Measurements from ENCODE around the gene KLK3. TPM values are rescaled to one million over a fixed set of nuclear protein-coding genes. Genes with fewer than 3 reads are reported as not detected.
"Not testable (repeated sequence)": the region's sequence is repeated elsewhere in the genome, so short reads cannot be mapped to it uniquely, and the experiment has no call there.

KLK3 gene
- total RNA-seq, 1 donor from 2014 or later = not detected

DNA sequence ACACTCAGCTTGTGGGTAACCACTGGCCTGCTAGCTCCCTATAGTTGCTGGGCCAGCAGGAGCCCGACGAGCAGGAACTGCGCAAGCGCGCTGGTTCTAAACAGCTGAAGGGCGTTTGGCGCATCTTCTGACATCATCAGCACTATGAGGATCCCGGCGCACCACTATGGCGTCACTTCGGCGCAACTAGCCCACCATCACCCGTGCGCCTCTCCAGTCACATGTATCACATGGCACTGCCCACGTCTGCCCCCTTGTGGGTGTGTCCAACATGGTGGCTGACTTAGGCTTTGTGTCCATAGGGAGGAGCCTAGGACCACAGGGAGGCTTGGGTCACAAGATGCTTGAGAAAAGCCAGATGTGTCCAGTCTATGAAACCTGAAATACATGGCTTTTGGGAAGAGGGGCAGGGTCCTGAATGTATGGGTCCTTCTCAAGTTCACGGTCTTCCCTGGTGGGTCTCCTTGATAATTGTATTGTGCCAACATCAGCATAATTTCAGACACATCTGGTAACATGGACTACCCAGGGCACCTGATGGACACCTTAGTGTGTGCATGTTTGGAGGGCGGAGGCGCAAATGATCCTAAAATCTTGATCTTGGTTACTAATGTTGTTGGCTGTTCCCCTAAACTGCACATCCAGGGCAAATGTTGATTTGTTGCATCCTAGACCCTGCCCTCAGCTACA is 38.5 kb downstream of the KLK3 start:
- ATAC-seq (no peak), DNase-seq (ENCODE audit: low spot score) (no peak)
- intact Hi-C loops (cut with DNase I) = no loop called here

DNA sequence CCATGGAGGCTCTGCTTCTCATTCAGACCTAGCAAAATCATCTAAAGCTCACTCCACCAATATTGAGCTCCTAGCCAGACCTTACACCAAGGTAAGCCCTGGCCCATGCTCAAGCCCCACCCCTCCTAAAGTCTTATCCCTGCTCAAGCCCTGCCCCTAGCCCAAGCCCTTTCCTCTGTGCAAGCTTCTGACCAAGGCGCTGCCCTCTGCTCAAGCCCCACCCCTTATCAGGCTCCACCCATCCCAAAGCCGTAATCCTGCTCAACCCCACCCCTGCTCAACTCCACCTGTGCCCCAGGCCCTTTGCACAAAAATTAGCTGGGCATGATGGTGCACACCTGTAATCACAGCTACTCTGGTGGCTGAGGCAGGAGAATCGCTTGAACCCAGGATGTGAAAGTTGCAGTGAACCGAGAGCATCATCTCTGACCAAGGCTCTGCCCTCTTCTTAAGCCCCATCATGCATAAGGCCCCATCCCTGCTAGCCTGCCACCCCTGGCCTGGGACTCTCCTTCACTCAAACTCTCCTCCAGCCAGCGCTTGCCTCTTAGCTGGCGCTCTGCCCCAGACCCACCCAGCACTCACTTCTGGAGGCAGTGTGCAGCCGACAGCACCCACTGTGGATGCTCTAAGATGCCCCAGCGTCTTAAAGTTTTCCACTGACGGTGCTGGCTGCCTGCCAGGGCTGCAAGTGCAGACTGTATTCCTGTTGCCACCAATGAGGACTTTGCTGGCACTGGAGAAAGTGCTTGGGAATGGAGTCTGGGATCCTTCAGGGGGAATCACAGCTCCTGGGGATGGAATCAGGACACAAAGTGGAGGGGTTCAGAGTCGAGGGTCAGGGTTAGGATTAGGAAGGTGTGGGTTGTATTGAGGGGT is 40.0 kb downstream of the KLK3 start:
- ATAC-seq (no peak), DNase-seq (ENCODE audit: low spot score) (no peak)
- intact Hi-C loops (cut with DNase I) = no loop called here

DNA sequence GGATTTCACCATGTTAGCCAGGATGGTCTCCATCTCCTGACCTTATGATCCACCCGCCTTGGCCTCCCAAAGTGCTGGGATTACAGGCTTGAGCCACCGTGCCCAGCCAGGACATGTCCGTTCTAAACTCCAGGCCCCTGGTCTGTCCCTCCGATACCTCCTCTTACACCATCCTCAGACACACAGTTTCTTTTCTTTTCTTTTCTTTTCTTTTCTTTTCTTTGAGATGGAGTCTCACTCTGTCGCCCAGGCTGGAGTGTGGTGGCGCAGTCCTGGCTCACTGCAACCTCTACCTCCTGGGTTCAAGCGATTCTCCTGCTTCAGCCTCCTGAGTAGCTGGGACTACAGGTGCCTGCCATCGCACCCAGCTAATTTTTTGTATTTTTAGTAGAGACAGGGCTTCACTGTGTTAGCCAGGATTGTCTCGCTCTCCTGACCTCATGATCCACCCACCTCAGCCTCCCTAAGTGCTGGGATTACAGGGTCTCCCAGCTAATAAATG is 41.4 kb downstream of the KLK3 start:
- intact Hi-C loops (cut with DNase I); DNase-seq (ENCODE audit: low spot score); ATAC-seq: not testable (repeated sequence)

DNA sequence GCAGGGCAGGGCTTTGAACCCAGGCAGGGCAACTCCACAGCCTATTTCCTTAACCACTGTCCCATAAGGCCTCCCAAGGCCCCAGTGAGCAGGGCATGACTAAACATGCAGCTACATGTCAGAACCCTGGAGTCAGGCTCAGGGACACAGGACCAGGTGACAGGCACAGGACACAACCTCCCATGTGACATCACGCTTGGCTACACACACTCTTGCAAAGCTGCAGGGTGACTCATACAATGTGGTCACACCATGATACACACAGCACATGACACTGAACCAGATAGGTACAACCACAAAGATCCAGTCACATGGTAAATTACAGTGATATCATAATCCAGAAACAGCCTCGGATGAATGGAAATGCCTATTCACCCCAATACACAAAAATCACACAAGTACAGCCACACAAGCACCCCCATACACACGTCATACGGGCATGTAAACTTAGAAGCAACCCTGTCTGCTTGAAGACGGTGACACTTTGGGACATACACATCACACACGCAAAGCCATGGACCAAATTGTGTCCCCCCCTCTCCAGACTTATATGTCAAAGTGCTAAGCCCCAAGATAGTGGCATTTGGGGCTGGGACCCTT is 42.0 kb downstream of the KLK3 start:
- no peak for DNase-seq (ENCODE audit: low spot score)
- intact Hi-C loops (cut with DNase I) = no loop called here
- no peak for ATAC-seq

DNA sequence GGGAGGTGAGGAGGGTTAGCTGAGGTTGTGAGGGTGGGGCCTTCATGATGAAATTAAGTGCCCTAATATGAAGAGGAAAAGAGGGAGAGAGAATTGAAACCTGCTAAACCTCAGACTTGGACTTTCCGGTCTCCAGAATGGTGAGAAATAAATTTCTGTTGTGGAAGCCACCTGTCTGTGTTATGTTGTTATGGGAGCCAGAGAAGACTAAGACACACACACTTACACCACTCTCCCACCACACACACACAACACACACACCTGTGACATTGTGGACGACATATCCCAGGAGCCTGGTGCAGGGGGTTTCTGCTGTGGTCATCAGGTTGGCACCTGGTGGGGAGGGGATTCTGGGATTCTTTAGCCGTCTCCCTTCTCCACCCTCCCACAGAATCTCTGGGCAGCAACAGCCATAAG is 42.5 kb downstream of the KLK3 start:
- no peak for ATAC-seq
- no peak for DNase-seq (ENCODE audit: low spot score)
- intact Hi-C loops (cut with DNase I) = no loop called here

DNA sequence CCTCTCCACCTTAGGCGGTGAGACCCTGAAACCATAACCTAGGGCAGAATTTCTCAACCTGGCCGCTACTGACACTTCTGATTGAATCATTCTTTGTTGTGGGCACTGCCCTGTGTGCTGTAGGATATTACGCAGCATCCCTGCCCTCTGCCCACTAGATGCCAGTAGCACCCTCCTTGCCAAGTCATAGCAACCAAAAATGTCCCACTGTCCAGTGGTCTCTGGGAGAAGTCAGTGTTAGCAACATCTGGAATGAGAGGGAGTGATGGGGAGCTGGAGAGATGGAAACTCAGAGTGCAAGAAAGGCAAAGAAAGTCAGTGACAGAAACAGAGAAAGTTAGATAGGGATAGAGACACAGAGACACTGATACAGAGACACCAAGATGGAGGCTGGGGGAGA is 42.9 kb downstream of the KLK3 start:
- intact Hi-C loops (cut with DNase I) = no loop called here
- DNase-seq (ENCODE audit: low spot score) = no peak
- no peak for ATAC-seq

DNA sequence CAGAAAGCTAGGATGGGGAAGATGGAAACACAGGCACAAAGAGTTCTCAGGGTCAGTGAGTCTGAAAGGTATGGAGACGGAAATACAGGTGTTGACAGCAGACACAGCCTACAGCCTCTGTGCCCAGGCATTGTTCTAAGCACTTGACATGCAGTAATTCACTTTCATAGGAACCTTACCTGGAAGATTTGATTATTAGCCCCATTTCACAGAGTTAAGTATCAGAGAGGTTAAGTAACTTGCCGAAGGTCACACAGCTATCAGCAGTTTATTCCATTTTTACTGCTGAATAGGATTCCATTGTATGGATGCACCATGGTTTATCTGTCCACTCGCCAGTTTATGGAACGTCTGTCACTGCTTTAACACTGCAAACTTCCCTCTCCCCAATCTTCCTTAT is 43.3 kb downstream of the KLK3 start:
- DNase-seq (ENCODE audit: low spot score) = no peak
- intact Hi-C loops (cut with DNase I) = no loop called here
- no peak for ATAC-seq

DNA sequence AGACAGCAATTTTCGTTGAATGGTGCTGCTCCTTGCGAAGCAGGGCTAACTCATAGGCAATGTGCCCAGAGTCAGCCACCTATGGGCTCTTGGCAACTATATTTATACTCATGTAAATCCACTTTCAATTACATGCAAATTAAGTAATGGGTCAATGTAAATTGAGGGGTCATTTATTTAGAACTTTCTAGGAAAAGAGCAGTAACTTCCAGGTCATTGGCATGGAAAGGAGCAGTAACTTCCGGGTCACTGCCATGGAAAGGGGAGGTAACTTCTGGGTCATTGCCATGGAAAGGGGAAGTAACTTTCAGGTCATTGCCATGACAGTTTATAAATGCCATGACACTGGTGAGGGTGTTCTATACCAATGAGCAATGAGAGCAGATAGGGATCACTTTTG is 44.9 kb downstream of the KLK3 start:
- DNase-seq (ENCODE audit: low spot score) = no peak
- intact Hi-C loops (cut with DNase I) = no loop called here
- ATAC-seq = no peak

DNA sequence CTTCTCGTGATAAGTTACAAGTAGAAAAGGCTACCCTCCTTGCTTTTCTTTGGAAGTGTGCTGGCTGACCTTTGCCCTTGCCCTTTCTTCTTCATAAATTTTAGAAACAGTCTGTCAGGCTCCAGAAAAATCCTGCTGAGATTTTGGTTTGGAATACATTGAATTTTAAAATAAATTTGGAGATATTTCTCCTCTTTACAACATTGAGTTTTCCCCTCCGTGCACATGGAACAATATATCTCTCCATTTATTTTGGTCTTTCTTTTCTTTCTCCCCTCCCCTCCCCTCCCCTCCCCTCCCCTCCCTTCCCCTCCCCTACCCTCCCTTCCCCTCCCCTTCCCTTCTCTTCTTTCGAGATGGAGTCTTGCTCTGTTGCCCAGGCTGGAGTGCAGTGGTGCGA is 47.9 kb downstream of the KLK3 start:
- ATAC-seq = no peak

DNA sequence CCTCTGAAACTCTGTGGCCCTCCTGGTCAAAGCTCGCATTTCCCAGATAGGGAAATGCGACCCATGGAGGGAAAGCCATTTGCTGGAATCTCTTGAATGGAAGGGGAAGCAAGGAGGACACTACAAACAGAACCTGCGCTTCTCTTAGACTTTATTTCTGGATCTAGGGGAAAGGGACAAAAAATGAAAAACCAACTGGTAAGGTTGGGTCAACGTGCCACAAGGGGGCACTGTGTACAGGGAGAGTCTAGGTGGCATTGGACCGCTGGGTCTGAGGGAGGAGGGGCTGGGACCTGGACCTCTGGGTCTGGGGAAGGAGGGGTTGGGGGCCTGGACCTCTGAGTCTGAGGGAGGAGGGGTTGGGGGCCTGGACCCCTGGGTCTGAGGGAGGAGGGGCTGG is 51.5 kb downstream of the KLK3 start:
- ATAC-seq = no peak
- intact Hi-C loops (cut with DNase I) = no loop called here
- DNase-seq (ENCODE audit: low spot score) = no peak

More for the DNA sequence above, 47.9 kb downstream of the KLK3 start:
- no peak for DNase-seq (ENCODE audit: low spot score)
- intact Hi-C loops (cut with DNase I) = no loop called here

DNA sequence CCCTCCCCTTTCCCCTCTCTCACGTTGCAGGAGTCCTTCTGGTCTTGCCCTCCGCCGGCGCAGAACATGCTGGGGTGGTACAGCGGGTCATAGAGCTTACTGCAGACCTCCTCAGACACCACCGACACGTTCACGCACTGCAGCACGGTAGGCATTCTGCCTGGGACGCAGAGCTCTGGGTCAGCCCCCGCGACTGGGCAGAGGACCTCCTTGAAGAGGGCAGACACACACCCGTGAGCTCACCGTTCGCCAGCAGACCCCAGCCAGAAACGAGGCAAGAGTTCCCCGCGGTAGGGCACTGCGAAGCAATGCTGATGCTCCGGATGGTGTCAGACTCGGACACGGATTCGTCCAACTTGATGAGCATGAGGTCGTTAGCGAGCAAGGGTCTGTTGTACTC is 53.6 kb downstream of the KLK3 start:
- intact Hi-C loops (cut with DNase I) = no loop called here
- DNase-seq (ENCODE audit: low spot score) (no peak), ATAC-seq (no peak)

DNA sequence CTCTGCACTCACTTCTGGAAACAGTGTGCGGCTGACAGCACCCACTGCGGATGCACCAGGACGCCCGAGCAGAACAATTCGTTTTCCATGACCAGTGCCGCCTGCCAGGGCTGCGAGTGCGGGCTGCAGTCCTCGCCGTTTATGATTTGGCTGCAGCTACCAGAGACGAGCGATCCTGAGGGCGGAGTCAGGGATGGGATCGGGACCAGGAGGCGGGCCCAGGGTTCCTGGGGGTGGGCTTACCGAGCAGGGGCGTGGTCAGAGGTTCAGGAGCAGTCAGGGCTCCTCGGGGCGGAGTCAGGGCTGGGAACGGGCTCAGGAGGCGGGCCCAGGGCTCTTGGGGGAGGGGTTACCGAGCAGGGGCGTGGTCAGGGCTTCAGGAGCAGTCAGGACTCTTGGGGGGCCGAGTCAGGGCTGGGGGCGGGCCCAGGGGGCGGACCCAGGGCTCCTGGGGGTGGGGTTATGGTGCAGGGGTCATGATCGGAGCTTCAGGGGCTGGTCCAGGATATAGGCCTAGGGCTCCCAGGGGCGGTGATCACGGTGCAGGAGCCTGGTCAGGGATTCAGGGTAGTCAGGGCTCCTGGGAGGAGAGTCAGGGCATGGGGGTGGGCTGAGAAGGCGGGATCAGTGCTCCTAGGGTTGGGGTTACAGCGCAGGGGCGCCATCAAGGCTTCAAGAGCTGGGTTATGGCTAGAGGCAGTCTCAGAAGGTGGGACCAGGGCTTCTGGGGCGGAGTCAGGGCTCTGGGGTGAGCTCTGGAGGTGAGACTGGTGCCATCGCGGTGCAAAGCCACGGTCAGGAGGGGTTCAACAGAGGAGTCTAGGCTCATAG is 54.7 kb downstream of the KLK3 start:
- DNase-seq (ENCODE audit: low spot score) (peak; percentile 80), ATAC-seq (peak; percentile 94)
- intact Hi-C loops (cut with DNase I) = no loop called here

Other genes with a start within 250 kb of the KLK3 start
- gene SYT3, start 215.0 kb upstream of the KLK3 start, total RNA-seq = not detected
- gene C19orf81, start 205.5 kb upstream of the KLK3 start, total RNA-seq = not detected
- gene SHANK1, start 135.1 kb upstream of the KLK3 start, total RNA-seq = 1.4 TPM
- 16.6 TPM for gene CLEC11A, start 131.6 kb upstream of the KLK3 start, total RNA-seq
- not detected for gene GPR32, start 84.5 kb upstream of the KLK3 start, total RNA-seq
- not detected for gene ACP4, start 64.5 kb upstream of the KLK3 start, total RNA-seq
- 2.1 TPM for gene KLK1, start 31.1 kb upstream of the KLK3 start, total RNA-seq
- not detected for gene KLK15, start 21.3 kb upstream of the KLK3 start, total RNA-seq
- gene KLK2, start 18.5 kb downstream of the KLK3 start, total RNA-seq = not detected
- 1.1 TPM for gene KLK4, start 56.5 kb downstream of the KLK3 start, total RNA-seq
- gene KLK5, start 98.1 kb downstream of the KLK3 start, total RNA-seq = not detected
- gene KLK6, start 114.7 kb downstream of the KLK3 start, total RNA-seq = 8.8 TPM
- 5.5 TPM for gene KLK7, start 129.0 kb downstream of the KLK3 start, total RNA-seq
- gene KLK8, start 146.7 kb downstream of the KLK3 start, total RNA-seq = 1.8 TPM
- 3.0 TPM for gene KLK10, start 164.8 kb downstream of the KLK3 start, total RNA-seq
- 1.1 TPM for gene KLK11, start 171.7 kb downstream of the KLK3 start, total RNA-seq
- gene KLK12, start 180.1 kb downstream of the KLK3 start, total RNA-seq = not detected
- 0.58 TPM for gene KLK13, start 210.2 kb downstream of the KLK3 start, total RNA-seq
- 2.8 TPM for gene KLK14, start 228.0 kb downstream of the KLK3 start, total RNA-seq

All from sciatic nerve (tissue), 2 donors.